ENCODE results near the gene SGMS1.

- TF ChIP-seq CTCF (IDR thresholded peaks at IDR 0.05 in 8 of 11, conservative IDR thresholded peaks at IDR 0.05 in 3 of 11) = no peak
- no peak for TF ChIP-seq POLR2A (IDR thresholded peaks at IDR 0.05)
Observed at GRCh38 chr10:50351483-50352146, 272.1 kb downstream of the SGMS1 start.
